ENCODE results near the gene TINCR.

DNA sequence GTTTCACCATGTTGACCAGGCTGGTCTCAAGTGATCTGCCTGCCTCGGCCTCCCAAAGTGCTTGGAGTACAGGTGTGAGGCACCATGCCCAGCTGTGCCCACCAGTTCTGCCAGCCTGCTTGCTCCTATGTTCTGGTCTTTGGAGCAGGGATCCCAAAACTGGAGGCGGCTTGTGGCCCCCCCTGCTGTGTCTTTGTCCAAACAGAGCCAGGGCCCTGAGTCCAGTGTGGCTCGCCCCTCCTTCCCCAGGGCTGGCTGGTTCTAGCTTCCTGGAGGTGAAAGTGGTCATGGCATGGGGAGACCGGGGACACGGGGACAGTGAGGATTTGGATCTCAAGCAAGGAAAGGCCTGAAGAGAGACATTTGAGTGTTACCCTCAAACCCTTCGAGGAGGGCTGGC, 11.5 kb upstream of the TINCR start:
- TF ChIP-seq CTCF (conservative IDR thresholded peaks at IDR 0.05; ENCODE audit: low read length) (no peak), EZH2phosphoT487 (IDR thresholded peaks at IDR 0.05; ENCODE audit: borderline replicate concordance, low read depth, low read length) (no peak)

Measured in OCI-LY7 (cell line).